CD4-positive, alpha-beta T cell treated with Interleukin-15 for 4 hours (primary cell): ENCODE measurements around the gene PSMC4.

Experiments used
- DNase-seq: peaks from one replicate; pipeline ENCODE4 v3.0.0-alpha.2; 2020; ENCODE audit warnings: low spot score

The PSMC4 gene

GRCh38 chr19:39970675-39971379 is at the start of gene PSMC4:
Gene PSMC4, plus strand, starts transcription at chr19:39971165. Its CDS starts 38 bp downstream, at chr19:39971203.
- peak; percentile 99 for DNase-seq

- no peak for DNase-seq
Observed at GRCh38 chr19:39923862-39924261, 47.1 kb upstream of the PSMC4 start.

GRCh38 chr19:39924389-39924788 is 46.6 kb upstream of the PSMC4 start:
- no peak for DNase-seq

- no peak for DNase-seq
Observed at GRCh38 chr19:39924952-39925351, 46.0 kb upstream of the PSMC4 start.

DNA sequence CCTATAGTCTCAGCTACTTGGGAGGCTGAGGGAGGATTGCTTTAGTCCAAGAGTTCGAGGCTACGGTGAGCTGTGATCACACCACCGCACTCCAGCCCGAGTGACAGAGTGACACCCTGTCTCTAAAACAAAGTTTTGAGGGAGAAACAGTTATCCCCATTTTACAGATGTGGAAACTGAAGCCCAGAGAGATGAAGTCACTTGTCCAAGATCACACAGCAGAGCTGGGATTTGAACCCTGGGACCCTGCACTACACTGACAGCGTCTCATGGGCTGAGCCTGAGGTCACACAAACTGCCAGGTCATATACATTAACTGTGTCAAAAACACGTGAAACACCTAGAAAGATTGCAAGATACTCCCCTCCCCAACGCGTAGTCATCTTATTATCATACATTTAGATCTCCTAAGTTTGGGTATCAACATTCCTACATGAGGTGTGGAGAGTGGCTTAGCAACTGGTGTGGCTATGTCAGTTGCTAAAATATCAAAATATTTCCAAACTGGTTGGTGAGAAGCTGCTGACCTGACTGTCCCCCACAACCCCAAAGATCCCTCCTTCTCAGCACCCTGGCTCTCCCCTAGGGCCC is 44.7 kb upstream of the PSMC4 start:
- no peak for DNase-seq

DNA sequence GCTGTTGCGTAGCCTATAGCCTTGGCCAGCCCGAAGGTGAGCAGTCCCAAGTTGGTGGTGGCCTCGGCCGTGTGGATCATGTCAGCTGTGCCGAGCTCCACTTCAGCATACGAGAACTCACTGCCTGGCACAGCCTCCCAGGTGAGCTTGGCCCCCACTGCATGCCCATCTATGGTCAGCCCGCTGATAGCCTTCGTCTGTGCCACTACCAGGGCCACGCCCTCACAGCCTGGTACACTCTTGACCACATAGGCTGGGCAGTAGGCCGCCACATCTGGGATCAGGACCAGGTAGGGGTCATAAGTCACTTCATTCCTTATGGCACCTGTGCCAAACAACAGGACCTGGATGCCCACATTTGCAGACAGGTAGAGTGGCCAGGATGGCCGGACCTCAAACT is 43.9 kb upstream of the PSMC4 start:
- DNase-seq: no peak

- no peak for DNase-seq
Observed at GRCh38 chr19:39927524-39928356, 43.2 kb upstream of the PSMC4 start.

- DNase-seq: no peak
Observed at GRCh38 chr19:39928357-39928725, 42.6 kb upstream of the PSMC4 start.

DNA sequence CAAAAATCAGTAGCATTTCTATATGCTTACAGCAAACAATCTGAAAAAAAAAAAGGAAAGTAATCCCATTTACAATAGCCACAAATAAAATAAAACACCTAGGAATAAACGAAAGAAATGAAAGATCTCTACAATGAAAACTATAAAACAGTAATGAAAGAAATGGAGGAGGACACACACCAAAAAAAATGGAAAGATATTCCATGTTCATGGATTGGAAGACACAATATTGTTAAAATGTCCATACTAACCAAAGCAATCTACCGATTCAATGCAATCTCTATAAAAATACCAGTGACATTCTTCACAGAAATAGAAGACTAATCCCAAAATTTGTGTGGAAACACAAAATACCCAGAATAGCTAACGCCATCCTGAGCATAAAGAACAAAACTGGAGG is 41.2 kb upstream of the PSMC4 start:
- DNase-seq: no peak

GRCh38 chr19:39934584-39935363 is 36.2 kb upstream of the PSMC4 start, which contains the start of gene FCGBP:
Gene FCGBP, minus strand, starts transcription at chr19:39934634.
- DNase-seq: no peak

GRCh38 chr19:39935364-39935661 is 35.7 kb upstream of the PSMC4 start:
- no peak for DNase-seq

DNA sequence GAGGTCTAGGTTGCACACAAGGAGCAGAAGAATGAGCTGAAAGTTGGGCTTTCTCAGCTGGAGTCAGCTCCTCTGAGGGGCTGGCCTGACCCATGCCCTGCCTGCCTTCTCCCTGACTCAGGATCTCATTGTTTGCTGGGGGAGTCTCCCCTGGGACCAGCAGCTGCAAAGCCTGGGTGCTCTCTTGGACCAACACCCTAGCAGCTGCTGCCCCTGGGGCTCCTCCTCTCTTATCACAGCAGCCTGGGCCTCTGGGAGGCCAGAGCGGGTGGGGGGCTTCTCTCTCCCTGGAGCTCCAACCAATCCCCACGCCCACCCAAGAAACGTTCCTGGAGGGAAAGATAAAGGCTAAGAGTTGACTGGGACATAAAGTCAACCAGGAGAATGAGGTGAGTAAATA is 34.9 kb upstream of the PSMC4 start:
- no peak for DNase-seq

- no peak for DNase-seq
Observed at GRCh38 chr19:39936622-39937021, 34.3 kb upstream of the PSMC4 start.

GRCh38 chr19:39937094-39937720 is 33.8 kb upstream of the PSMC4 start:
- DNase-seq: peak; percentile 75

DNA sequence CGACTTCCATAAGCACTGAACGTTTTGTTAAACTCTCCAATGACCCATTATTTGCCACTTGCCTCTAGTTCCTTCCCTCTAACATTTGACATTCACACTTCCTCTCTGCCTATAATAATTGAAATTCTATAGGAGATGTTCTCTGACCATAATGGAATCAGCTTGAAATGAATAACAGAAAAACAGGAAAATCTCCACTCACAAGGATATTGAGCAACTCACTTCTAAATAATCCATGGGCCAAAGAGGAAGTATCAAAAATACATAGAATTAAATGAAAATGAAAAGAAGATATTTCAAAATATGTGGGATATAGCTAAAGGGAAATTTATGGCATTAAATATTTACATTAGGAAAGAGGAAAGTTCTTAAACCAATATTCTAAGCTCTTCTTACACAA is 33.2 kb upstream of the PSMC4 start:
- DNase-seq: no peak

- DNase-seq: no peak
Observed at GRCh38 chr19:39939556-39939955, 31.4 kb upstream of the PSMC4 start.

- no peak for DNase-seq
Observed at GRCh38 chr19:39940221-39940833, 30.6 kb upstream of the PSMC4 start.

GRCh38 chr19:39941151-39941550 is 29.8 kb upstream of the PSMC4 start:
- DNase-seq: no peak

DNA sequence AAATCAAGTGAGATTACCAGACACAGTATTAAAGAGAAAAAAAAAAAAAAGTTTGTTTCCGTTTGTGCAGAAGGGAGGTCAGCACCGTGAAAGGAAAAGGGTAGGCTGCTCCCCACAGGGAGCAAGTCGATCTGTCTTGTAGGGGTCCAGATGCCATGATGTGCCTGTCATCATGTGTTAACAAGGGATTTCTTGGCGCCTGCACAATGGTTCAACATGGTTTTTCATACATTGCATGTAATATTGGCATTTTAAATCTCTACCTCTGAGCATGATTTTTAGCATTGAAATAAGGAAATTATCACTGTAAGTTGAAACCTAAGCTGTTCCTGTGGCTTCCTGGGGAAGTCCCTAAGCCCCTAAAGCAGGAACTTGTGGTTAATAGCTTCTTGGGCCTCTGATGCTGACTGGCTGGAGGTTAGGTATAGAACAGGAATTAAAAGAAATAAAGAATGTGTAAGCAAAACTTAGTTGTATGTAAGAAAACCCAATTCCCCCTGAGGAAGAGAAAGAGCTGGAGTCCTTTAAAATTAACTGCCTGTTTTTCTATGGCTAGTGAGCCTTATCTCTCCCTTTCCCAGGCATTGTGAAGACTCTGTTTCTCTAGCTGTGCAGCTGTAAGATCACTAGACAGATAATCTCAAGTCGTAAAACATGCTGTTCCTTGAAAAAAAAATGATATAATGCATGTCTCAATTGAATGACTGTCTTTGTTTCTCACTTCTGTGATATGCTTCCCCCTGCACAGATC is 29.2 kb upstream of the PSMC4 start:
- DNase-seq: peak; percentile 77

DNA sequence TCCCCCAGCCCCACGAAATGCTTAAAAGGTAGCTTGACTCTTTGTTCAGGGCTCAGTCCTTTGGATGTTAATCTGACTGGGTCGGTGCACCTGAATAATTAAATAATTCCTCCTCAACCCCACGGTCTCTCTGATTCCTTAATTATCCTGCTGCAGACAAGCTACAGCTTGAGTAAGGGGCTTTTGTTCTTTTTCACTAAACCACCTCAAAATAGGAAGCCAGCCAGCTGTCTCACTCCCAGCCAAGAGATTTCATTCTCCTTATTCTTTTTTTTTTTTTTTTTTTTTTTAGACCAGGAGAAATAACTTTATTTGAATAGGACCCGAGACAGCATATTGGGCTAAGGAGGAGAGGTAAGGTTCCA is 28.6 kb upstream of the PSMC4 start:
- DNase-seq: no peak

- DNase-seq: no peak
Observed at GRCh38 chr19:39943586-39943985, 27.4 kb upstream of the PSMC4 start.
